Panc1 (cell line): ENCODE results near the gene LRRC45.

ENCODE experiments used
- POLR2AphosphoS5 ChIP-seq: IDR thresholded peaks from 2 replicates; pipeline ENCODE4 v1.6.1; 2012; ENCODE audit warnings: mild to moderate bottlenecking, low read depth, low read length, moderate library complexity
- SIN3A ChIP-seq: IDR thresholded peaks from 2 replicates; pipeline ENCODE4 v1.6.1; 2012; ENCODE audit warnings: low read depth, mild to moderate bottlenecking, low read length, moderate library complexity, borderline replicate concordance; ENCODE audit not compliant: insufficient read depth
- TCF7L2 ChIP-seq: IDR thresholded peaks from 2 replicates; pipeline ENCODE4 v1.6.1; 2011; ENCODE audit warnings: mild to moderate bottlenecking, low read depth, low read length, inconsistent platforms
- TF ChIP-seq, protein P1 (sequence below): fragments of 450-650 bp; IDR thresholded peaks from 2 replicates; pipeline ENCODE4 v1.5.1; 2017; ENCODE audit warnings: mild to moderate bottlenecking
- TF ChIP-seq, protein P2 (sequence below), 2 experiments: IDR thresholded peaks; 2 replicates each; pipeline ENCODE4 v1.6.1; 2011 to 2012; ENCODE audit warnings: low read depth in 2 of 2, control low read depth in 1 of 2, low read length in 1 of 2, mild to moderate bottlenecking in 1 of 2, moderate library complexity in 1 of 2; ENCODE audit not compliant: insufficient read depth in 1 of 2

DNA sequence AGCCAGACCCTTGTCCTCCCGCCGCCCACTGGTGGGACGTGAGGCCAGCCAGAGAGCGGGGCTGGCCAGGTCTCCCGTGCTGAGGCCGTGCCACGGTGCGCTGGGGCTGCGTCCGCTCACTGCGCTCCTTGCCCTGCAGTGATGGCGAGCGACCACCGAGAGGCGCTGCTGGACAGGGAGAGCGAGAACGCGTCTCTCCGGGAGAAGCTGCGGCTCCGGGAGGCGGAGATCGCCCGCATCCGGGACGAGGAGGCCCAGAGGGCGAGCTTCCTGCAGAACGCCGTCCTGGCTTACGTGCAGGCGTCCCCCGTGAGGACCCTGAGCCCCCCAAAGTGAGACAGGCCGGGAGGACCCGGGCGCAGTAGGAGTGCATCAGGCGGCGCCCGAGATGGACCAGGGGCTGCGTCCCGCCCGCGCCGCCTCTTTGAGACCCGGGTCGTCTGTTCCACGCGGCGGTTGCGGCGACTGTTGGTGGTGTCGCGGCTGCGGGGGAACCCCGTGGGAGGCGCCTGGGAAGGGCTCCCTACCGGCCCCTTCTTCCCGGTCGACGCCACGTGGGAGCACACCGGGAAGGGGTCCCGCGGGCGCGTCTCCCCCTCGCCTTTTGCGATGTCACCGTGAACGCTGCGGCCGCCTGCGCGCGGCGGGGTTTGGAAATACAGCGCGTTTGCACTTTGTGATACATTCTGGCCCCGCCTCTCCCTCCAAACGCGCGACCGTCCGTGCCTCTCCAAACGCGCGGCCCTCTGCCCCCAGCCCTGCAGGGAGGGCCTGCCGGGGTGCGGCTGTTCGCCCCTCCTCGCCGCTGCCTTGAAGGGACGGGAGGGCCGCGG, 7.6 kb downstream of the LRRC45 start:
- TF ChIP-seq POLR2AphosphoS5: peak; percentile 81
- TF ChIP-seq, protein P1, sequence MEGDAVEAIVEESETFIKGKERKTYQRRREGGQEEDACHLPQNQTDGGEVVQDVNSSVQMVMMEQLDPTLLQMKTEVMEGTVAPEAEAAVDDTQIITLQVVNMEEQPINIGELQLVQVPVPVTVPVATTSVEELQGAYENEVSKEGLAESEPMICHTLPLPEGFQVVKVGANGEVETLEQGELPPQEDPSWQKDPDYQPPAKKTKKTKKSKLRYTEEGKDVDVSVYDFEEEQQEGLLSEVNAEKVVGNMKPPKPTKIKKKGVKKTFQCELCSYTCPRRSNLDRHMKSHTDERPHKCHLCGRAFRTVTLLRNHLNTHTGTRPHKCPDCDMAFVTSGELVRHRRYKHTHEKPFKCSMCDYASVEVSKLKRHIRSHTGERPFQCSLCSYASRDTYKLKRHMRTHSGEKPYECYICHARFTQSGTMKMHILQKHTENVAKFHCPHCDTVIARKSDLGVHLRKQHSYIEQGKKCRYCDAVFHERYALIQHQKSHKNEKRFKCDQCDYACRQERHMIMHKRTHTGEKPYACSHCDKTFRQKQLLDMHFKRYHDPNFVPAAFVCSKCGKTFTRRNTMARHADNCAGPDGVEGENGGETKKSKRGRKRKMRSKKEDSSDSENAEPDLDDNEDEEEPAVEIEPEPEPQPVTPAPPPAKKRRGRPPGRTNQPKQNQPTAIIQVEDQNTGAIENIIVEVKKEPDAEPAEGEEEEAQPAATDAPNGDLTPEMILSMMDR: peak; percentile 94
- TF ChIP-seq, protein P2, sequence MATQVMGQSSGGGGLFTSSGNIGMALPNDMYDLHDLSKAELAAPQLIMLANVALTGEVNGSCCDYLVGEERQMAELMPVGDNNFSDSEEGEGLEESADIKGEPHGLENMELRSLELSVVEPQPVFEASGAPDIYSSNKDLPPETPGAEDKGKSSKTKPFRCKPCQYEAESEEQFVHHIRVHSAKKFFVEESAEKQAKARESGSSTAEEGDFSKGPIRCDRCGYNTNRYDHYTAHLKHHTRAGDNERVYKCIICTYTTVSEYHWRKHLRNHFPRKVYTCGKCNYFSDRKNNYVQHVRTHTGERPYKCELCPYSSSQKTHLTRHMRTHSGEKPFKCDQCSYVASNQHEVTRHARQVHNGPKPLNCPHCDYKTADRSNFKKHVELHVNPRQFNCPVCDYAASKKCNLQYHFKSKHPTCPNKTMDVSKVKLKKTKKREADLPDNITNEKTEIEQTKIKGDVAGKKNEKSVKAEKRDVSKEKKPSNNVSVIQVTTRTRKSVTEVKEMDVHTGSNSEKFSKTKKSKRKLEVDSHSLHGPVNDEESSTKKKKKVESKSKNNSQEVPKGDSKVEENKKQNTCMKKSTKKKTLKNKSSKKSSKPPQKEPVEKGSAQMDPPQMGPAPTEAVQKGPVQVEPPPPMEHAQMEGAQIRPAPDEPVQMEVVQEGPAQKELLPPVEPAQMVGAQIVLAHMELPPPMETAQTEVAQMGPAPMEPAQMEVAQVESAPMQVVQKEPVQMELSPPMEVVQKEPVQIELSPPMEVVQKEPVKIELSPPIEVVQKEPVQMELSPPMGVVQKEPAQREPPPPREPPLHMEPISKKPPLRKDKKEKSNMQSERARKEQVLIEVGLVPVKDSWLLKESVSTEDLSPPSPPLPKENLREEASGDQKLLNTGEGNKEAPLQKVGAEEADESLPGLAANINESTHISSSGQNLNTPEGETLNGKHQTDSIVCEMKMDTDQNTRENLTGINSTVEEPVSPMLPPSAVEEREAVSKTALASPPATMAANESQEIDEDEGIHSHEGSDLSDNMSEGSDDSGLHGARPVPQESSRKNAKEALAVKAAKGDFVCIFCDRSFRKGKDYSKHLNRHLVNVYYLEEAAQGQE (IDR thresholded peaks at IDR 0.05; ENCODE audit: insufficient read depth in 1 of 2, low read depth in 2 of 2, low read length in 1 of 2): no peak
- TF ChIP-seq TCF7L2: no peak
- no peak; the same call in 1 of the 2 replicates for TF ChIP-seq SIN3A
